Left lung (tissue), 10 donors: ENCODE measurements around the gene MYCN. TPM values are rescaled to one million over a fixed set of nuclear protein-coding genes. Genes with fewer than 3 reads are reported as not detected.

Source experiments
- ATAC-seq: fragments of 200-7000 bp; cut with Tn5 transposase; one replicate; pipeline ENCODE4 v1.9.1; 2020; ENCODE audit warnings: moderate library complexity
- DNase-seq, 4 donors: peaks; one replicate each; pipeline ENCODE4 v3.0.0-alpha.2; 2013 to 2020
- H3K27ac ChIP-seq, 2 donors: fragments of 200-600 bp; sonication (generic) in 1 of 2; one replicate each; pipeline versions ENCODE4 v1.5.0 to v1.8.0; 2020 to 2021
- H3K27me3 ChIP-seq, 2 donors: fragments of 200-600 bp; sonication (generic) in 1 of 2; one replicate each; pipeline versions ENCODE4 v1.5.0 to v1.8.0; 2020 to 2021
- H3K36me3 ChIP-seq, 2 donors: fragments of 200-600 bp; sonication (generic) in 1 of 2; one replicate each; pipeline versions ENCODE4 v1.5.0 to v1.8.0; 2020 to 2021
- H3K4me1 ChIP-seq, 2 donors: fragments of 200-600 bp; one replicate each; pipeline ENCODE4 v1.8.0; 2021
- H3K4me3 ChIP-seq, 2 donors: fragments of 200-600 bp; sonication (generic) in 1 of 2; one replicate each; pipeline versions ENCODE4 v1.5.0 to v1.8.0; 2020 to 2021; ENCODE audit warnings: mild to moderate bottlenecking in 1 of 2
- H3K9me3 ChIP-seq, 2 donors: fragments of 200-600 bp; sonication (generic) in 1 of 2; one replicate each; pipeline versions ENCODE4 v1.5.0 to v1.8.0; 2020 to 2021
- CTCF ChIP-seq, 2 donors: fragments of 200-600 bp; sonication (generic) in 1 of 2; IDR thresholded peaks; one replicate each; pipeline versions ENCODE4 v1.5.0 to v1.8.0; 2021; ENCODE audit warnings: antibody characterized with exemption in 2 of 2
- intact Hi-C, 2 donors: fragments of 100-400 bp; cut with DNase I; formaldehyde crosslinking; loops; one replicate each; pipeline versions ENCODE4 v1.11.2 to v1.14.2; 2022
- polyA plus RNA-seq, 6 donors: library from polyadenylated mRNA; unstranded; fragments of 120-200 nt; gene quantifications; one replicate each; pipeline ENCODE4 v1.2.1, GENCODE V29; 2013; ENCODE audit not compliant: insufficient read length in 6 of 6
- total RNA-seq, 2 donors: library from RNA; stranded (reverse); fragmentation: NEBNext Ultra II Directional; extraction: Animal tissue kit (Norgen Biotek cat#: 25700); gene quantifications; one replicate each; pipeline ENCODE4 v1.2.1, GENCODE V29; 2021
- donor health status: DM: no; HTN: yes; CAD: no.
- donor health status: DM: no; HTN: no; CAD: no.

The MYCN gene
- total and polyA plus RNA-seq, 8 donors = 0.60 to 22.2 (median 17.8) TPM

GRCh38 chr2:15982285-15983044, 42.1 kb downstream of the MYCN start:
- no peaks in the 10 kb centered on the region for H3K36me3 ChIP-seq
- H3K4me3 ChIP-seq = no peak overlapping the region
- ATAC-seq (no peak), DNase-seq (no peak)
- peaks cover 0 to 11% of the 10 kb centered on the region in 2 donors for H3K27me3 ChIP-seq
- intact Hi-C loops = no loop called here
- TF ChIP-seq CTCF (IDR thresholded peaks at IDR 0.05) = no peak
- no peaks in the 10 kb centered on the region for H3K9me3 ChIP-seq
- H3K4me1 ChIP-seq = no peaks in the 10 kb centered on the region
- H3K27ac ChIP-seq = no peak overlapping the region

GRCh38 chr2:15983496-15983895, 43.1 kb downstream of the MYCN start:
- Histone ChIP-seq H3K4me3 (no peak overlapping the region), H3K27me3 (peaks cover 0 to 9% of the 10 kb centered on the region in 2 donors), H3K36me3 (no peaks in the 10 kb centered on the region), H3K27ac (no peak overlapping the region), H3K4me1 (no peaks in the 10 kb centered on the region), H3K9me3 (no peaks in the 10 kb centered on the region)
- DNase-seq (no peak), ATAC-seq (no peak)
- no peak for TF ChIP-seq CTCF (IDR thresholded peaks at IDR 0.05)
- intact Hi-C loops = no loop called here

- intact Hi-C loops = no loop called here
- DNase-seq (peak in 1 of 4 donors; percentile 32), ATAC-seq (no peak)
- no peak for TF ChIP-seq CTCF (IDR thresholded peaks at IDR 0.05)
- Histone ChIP-seq H3K36me3 (no peaks in the 10 kb centered on the region), H3K4me1 (no peaks in the 10 kb centered on the region), H3K4me3 (no peak overlapping the region), H3K27me3 (peaks cover 0 to 6% of the 10 kb centered on the region in 2 donors), H3K9me3 (no peaks in the 10 kb centered on the region), H3K27ac (no peak overlapping the region)
Observed at GRCh38 chr2:15984368-15985255, 44.3 kb downstream of the MYCN start.

- no peak for ATAC-seq
- no peaks in the 10 kb centered on the region for H3K4me1 ChIP-seq
- no peak for TF ChIP-seq CTCF (IDR thresholded peaks at IDR 0.05)
- no peak overlapping the region for H3K27ac ChIP-seq
- no peaks in the 10 kb centered on the region for H3K9me3 ChIP-seq
- peaks cover 0 to 2% of the 10 kb centered on the region in 2 donors for H3K27me3 ChIP-seq
- DNase-seq = no peak
- intact Hi-C loops = no loop called here
- H3K36me3 ChIP-seq = no peaks in the 10 kb centered on the region
- no peak overlapping the region for H3K4me3 ChIP-seq
Observed at GRCh38 chr2:15985531-15985930, 45.2 kb downstream of the MYCN start.

GRCh38 chr2:15986068-15986560, 45.8 kb downstream of the MYCN start:
- no peak for TF ChIP-seq CTCF (IDR thresholded peaks at IDR 0.05)
- no peak overlapping the region for H3K4me3 ChIP-seq
- H3K27me3 ChIP-seq = peaks cover 0 to 4% of the 10 kb centered on the region in 2 donors
- H3K4me1 ChIP-seq = no peaks in the 10 kb centered on the region
- DNase-seq (no peak), ATAC-seq (no peak)
- no peak overlapping the region for H3K27ac ChIP-seq
- no peaks in the 10 kb centered on the region for H3K9me3 ChIP-seq
- no peaks in the 10 kb centered on the region for H3K36me3 ChIP-seq
- intact Hi-C loops = no loop called here
